CD4-positive, alpha-beta T cell treated with Interleukin-6 for 4 hours (primary cell): ENCODE data around the gene SLC47A1.
"Not testable (repeated sequence)": the region's sequence is repeated elsewhere in the genome, so short reads cannot be mapped to it uniquely, and the experiment has no call there.

ENCODE experiments used
- DNase-seq: peaks from one replicate; pipeline ENCODE4 v3.0.0-alpha.2; 2020; ENCODE audit warnings: mixed read lengths

The SLC47A1 gene

DNA sequence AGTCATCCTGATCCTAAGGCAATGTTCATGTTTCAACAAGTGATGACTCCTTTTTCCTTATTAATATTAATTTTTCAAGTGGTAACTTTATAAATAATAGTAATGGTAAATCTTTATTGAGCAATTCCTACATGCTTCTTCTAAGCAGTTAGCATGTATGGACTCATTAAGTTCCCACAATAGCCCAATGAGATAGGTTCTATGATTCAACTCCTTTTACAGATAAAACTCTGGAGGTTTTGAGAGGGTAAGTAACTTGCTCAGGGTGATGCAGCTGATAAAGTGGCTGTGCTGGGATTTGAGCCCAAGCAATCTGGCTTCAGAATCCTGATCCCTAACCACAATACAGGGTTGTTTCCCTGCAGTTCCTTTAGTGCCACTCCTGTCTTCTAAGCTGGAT lies 25.3 kb downstream of the SLC47A1 start:
- no peak for DNase-seq

DNA sequence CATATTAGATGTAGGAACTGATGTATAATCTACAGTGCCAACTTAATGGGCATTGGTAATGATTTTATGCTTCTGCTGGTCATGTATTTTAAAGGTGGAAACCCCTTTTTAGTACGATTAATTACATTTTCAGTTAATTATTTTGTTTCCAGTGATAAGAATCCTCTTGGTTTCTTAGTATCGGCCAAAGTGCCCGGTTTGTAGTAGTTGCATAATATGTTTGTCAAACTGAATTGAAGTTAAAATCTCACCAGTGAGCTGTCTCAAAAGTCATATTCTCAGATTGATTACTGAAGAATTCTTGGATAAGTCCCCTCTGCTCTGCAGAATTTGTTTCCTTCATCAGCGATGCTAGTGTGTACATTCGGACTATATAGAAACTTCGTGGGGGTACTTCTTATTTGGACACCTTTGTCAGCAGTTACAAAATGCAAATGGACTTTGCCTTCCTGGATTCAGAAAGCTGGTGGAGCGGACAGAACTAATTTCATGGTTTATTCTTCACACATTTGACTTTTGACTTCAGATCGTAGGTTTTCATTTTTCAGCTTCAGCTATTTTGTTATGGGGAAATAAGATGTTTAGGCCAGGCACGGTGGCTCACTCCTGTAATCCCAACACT lies 28.2 kb downstream of the SLC47A1 start:
- no peak for DNase-seq

DNA sequence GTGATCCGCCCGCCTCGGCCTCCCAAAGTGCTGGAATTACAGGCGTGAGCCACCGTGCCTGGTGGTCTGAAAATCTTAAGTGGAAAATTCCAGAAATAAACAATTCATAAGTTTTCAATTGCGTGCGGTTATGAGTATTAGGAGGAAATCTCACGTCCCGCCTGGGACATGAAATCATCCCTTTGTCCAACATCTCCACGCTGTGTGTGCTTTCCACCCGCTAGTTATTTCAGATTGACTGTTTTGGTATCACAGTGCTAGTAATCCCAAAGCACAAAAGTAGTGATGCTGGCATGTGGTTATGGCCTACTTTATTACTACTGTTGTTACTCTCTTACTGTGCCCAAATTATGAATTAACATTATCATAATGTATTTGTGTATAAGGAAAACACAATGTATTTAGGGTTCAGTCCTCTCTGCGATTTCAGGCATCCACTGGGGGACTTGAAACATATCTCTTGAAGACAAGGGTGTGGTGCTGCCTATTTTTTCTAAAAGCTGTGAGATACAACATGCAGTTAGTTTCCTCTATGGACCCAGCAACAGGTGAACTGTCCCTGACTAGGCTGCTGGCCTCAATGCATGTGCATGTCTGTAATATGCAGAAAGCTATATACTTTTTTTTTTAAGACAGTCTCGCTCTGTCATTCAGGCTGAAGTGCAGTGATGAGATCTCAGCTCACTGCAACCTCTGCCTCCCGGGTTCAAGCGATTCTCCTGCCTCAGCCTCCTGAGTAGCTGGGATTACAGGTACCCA lies 32.3 kb downstream of the SLC47A1 start:
- DNase-seq, result no peak

DNA sequence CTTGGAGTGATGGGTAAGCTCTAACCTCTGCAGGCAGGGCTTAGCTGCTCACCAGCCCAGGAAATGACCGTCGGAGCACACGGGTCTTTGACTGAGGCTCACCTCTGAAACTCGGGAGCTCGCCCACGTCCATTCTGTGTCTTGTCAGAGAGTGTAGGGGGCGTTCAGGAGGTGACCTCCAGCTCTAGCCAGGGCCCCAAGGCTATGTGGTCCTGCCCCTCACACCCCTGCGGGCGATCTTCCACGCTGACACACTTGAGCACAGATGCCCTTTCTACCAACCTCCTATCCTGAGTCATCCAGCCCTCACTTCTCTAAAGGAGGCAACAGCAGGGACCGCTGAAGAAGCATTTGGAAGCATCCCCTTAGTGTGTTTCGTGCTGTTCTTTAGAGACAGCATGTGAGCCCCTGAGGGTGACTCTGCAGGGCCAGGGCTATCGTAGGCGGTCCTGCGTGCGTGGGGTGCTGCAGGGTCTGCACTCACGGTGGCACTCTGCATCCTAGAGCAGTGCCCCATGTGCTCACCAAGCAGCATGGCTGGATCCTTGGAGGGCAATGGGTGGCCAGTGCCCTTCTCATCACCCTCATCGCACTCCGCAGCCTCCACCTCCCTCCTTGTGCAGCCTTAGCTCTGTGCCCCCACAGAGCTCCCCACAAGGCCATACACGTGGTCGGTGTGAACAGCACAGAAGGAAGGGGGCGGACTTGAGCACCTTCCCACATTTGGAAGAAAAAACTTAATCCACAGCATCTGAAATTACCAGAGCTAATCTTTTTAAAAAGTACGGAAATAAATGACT lies 33.8 kb downstream of the SLC47A1 start:
- no peak for DNase-seq

DNA sequence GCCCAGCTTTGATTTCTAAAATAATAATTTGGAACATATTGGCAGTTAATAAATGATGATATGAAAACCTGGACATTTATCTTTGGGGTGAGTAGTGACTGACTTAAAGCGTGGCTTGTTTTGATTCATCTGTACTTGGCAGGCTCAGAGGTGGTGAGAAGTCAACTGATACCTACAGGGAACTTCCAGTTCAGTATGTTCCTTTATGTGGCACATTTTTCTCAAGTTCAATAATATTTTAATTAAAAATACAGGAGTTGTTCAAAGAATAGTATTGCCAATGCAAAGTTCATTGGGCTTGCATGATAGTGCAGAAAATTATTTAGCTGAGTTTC lies 34.3 kb downstream of the SLC47A1 start:
- DNase-seq, result no peak

DNA sequence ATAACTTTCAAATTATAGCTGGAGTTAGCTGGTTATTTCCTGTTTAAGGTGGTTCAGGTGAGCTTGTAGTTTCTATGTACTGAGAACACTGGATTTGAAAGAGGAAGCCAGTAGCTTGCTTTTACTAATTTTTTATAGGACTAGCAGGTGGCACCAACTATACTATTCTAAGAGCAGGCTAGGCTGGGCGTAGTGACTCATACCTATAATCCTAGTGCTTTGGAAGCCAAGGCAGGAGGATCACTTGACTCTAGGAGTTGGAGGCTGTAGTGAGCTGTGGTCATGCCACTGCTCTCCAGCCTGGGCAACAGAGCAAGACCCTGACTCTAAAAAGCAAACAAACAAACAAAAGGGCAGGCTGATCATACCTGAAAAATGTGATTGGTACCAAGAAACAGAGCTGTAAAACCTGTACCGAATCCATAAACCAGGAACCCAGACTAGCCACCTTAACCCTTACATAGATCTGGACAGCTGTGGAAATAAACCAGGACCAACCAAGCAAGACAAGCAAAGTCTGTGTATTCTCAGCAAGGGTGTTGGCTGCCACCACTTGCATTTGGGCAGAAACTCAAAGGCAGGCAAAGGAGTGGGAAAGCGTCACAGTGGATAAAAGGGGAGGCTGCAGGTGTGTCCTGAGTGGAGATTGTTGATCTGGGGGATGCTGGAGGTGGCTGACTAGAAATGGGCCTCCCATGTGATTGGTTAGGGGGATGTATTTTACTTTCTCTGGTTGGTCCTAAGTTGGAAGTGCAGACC lies 36.3 kb downstream of the SLC47A1 start:
- no peak for DNase-seq

DNA sequence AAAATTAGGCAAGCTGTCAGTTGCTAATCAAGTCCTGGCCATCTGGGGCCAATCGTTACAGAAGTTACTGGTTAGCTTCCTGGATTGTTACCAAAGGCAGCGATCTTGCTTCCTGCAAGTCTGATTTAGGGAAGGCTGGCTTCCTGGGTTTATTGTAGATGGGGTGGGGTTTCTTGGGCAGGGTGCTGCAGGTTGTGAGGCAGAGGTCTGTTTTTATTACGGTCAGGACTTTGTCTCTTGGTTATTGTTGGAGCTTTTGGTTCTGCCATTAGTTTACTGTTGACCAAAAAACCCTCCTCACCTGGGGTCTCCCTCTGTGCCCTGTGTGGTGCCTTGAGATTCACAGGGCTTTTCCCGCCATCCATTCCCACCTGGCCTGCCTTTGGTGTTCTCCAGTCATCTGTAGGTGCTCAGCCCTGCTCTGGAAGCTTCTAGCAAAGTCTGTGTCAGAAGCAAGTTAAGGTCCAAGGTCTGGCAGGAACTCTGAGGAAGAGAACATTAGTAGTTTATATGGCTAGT lies 36.9 kb downstream of the SLC47A1 start:
- DNase-seq, result no peak

DNA sequence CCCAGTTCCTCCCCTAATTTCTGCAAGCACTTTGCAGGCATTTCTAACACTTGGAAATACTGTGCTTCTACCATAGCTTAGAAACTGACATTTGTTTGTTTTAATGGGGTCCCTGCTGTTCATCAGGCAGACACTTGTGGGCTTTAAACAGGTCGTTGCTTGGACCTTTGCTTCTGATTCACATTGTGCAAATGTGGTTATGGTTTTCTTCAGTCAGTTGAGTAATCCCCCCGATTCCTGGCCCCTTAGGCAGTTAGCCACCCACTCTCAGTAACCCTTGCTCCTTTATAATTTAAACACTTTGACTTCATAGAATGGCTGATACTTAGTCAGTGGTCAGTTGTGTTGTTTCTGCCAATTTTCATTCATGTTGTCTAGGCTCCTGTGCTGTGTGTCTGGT lies 39.4 kb downstream of the SLC47A1 start:
- no peak for DNase-seq

DNA sequence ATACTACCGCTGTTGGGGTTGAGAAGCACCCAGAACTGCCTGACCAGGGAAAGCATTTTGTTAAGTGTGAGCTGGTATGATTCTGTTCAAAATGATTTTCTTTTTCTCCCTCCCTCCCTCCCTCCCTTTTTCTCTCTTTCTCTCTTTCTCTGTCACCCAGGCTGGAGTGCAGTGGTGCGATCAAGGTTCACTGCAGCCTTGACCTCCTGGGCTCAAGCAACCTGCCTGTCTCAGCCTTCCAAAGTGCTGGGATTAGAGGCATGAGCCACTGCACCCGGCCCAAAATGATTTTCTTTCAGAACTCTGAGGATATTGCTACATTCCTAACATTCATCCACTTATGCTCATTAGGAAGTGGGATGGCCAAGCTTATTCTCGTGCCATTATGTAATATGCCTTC lies 41.3 kb downstream of the SLC47A1 start:
- DNase-seq, result no peak

DNA sequence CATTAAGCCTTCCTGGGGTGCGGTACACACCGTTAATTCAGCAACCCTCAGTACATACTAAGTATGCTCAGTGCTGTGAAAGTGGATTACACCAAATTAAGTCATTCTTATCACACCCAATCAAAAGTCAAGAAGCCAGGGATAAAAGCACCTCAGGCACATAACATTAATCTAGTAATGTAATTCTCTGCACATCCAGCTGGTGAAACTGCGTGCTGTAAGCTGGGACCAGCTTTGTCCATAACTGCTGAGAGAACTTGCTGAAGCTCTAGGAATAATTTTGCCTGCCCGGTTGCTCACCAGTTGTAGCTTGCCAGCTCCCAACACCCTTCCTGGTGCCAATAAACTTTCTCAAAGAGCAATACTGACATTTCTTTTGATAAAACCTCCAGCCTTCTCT lies 44.9 kb downstream of the SLC47A1 start:
- no peak for DNase-seq

DNA sequence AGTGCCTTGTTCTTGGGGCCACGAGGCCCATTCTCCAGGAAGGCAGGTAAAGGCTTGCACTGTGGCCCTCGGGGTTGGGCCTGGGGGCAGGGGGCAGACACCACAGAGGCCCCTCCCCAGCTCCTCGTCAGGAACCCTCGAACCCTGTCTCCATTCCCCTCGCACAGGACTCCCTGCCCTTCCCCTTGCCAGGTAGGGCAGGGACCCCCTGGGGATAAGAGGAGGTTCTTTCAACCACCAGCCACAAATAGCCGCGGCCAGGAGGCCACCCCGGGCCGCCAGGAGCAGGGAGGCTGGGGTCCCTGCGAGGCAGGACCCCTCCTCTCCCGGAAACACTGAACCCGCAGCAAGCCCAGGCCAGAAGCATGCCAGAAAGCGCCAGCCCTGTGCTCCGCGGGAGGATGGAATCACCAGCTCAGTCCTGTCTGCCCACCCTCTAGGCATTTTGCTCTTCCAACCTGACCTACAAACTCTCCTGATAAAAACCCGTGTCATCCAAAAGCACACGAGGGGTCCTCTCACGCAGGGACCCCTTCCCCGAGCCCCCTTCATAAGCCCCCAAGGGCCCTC lies 45.6 kb downstream of the SLC47A1 start:
- DNase-seq, result no peak

DNA sequence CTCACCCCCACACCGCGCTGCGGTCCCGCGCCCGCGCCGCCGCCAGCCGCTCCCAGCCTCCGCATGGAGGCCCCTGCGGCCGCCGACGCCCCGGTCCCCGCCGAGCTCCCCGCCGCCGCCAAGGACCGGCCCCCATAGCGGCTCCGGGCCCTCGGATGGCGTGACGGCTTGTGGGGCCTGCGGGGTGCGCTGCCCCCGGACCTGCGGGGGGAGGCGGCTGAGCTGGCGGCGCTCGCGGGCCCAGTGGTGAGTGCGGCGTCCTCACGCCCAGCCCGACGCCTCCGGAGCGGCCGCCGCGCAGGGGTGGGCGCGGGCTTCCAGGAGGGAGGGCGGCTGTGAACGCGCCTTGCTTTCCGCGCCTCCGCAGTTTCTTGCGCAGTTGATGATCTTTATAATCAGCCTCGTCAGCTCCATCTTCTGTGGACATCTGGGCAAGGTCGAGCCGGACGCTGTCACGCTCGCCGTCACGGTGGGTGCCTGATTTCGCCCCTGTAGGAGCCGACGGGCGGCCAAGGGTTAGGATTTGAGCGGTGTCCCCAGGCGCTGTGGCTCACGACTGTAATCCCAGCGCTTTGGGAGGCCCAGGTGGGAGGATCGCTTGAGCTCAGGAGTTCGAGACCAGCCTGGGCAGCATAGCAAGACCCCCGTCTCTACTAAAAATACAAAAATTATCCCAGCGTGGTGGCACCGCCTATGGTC lies 46.4 kb downstream of the SLC47A1 start:
- DNase-seq, result peak; percentile 2

DNA sequence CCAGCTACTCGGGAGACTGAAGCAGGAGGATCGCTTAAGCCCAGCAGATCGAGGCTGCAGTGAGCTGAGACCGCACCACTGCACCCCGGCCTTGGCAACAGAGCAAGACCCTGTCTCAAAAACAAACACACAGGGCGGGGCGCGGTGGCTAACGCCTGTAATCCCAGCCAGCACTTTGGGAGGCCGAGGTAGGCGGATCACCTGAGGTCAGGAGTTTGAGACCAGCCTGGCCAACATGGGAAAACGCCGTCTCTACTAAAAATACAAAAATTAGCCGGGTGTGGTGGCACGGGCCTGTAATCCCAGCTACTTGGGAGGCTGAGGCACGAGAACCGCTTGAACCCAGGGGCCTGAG lies 46.9 kb downstream of the SLC47A1 start:
- DNase-seq, result not testable (repeated sequence)

DNA sequence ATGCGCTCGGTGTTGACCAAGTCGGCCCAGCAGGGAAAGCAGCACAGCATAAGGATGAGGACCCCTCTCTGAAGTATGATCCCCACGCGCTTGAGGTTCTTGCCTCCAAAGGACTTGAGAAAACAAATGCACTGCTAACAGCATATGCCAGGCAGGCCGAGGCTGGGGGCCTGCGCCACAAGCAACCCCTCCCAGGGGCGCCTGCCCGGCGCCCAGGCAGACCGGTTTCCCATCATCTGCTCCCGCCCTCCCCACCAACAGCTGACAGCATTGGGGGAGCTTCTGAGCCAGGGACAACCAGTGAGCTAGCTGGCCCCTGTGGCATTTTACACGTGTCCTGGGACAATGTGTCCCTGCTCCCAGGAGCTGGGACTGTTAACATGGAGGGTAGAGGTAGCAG lies 48.5 kb downstream of the SLC47A1 start:
- DNase-seq, result not testable (repeated sequence)

DNA sequence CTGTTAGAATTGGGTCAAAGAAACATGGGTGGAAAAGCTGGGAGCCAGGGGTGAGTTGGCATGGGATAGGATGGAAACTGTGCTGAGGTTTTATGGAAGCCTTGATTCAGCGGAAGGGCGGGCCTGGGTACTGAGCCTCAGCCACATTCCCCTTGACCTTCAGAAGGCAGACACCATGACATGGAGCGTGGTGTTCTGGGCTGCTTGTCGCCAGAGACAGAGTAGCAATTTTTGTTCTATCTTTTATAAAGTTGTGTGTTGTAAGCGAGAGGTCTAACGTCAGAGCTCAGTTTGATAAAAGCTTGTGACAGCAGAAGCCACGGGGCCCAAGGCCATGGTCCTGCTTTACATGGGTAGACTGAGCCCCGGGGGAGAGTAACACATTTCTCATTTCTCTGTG lies 50.2 kb downstream of the SLC47A1 start:
- DNase-seq, result no peak

DNA sequence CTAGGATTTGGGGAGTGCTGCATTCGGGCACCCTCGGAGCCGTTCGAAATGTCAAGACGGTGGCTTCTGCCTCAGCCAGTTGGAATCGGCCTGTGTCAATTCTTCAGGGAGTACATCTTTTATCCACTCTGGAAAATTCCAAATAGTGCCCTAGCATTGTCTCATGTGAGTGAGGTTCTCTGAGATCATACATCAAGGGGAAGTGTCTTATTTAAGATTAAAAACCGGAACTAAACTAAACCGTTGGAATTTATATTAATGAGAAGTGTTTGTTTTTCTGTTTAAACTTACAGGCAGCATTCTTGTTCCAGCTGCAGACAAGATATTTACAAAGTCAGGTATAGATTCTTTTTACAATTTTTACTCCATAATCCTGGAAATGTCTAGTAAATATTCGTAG lies 56.8 kb downstream of the SLC47A1 start:
- no peak for DNase-seq

DNA sequence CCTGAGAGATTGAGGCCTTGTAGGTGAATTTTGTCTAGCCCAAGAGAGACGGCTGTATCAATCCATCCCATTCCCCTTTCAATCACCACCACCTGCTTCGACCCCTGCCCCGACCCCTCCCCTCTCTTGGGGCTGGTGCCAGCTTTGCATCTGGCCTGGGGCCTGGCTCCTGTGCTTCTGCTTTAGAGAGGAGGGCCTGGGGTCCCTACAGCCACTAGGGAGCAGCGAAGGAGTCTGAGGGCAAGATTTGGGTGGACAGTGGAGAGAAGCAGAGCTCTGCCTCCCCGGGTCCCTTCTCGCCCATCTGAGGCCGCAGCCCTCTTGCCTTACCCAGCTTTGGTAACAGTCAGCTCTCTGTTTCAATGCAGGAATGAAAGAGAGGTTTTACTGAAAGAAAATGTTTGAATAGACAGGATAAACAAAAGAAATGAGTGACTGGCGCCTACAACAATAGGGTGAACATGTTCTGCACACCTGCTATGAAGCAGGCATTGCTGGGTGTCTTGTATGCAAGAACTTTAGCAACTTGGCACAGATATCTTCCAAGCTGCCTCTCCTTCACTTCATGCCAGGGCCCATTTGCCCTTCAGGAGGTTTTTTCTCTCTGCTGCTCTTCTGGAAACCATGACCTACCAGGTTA lies 57.4 kb downstream of the SLC47A1 start:
- no peak for DNase-seq

DNA sequence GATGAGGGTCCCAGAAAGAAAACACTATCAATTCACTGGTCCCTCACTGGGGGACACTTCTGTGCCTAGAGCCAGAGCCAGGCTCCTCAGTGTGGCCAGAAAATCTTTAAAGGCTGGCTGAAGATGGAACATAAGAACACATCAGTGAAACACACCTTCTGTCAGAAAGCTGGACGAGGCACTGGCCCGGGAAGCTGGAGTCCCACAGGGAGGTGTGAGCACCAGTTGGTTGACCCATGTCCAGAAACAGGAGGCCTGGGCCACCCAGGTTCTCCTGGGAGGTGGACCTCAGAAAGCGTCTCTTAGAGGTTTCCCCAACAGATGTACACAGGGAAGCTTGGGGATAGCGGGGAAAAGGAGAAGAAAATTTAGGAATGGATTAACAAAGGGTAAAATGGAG lies 58.7 kb downstream of the SLC47A1 start:
- no peak for DNase-seq

DNA sequence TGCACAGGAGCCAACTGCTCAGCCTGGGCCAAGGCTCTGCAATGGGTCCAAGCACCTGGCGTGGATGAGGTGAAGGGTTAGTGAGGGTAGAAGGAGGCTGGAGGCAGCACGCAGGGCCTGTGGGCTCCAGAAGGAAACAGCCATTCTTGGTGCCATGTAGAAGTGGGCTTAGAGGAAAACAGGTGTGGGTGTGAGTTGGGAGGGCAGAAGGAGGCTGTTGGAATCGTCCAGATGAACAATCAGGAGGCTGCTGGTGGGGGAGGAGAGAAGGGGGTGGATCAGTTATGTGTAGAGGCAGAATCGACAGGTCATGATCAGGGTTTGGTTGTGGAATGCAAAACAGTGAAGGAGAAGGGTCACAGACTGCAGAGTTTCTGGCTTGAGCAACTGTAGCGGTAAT lies 63.2 kb downstream of the SLC47A1 start:
- DNase-seq, result no peak

DNA sequence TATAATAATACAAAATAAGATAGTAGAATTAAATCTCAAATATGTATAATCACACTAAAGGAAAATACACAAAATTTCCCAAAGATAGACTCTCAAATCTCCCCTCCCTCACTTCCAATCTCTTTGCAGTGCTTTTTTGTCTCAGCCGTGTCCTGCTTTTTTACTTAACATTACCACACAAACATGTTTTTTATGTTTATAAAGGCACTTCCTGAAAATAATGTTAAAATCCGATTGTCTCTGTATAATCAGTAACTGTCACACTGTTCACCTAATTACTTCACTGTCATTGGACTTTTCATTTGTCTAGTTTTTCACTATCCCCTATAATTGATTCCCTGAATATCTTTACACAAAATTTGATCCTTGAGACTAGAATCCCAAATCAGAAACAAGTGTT lies 76.7 kb downstream of the SLC47A1 start:
- DNase-seq, result no peak

DNA sequence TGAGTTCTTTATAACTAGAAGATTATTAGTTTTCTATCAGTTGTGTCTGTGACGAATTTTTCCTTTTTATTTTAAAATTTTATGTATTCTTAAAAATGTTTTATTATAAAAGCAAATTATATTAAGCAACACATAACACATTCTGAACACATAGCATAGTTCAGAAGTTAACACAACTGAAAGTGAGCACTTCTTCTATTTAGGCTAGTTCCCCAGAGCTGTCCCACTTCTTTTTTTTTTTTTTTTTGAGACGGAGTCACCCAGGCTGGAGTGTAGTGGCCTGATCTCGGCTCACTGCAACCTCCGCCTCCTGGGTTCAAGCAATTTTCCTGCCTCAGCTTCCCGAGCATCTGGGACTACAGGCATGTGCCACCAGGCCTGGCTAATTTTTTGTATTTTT lies 77.2 kb downstream of the SLC47A1 start:
- no peak for DNase-seq

DNA sequence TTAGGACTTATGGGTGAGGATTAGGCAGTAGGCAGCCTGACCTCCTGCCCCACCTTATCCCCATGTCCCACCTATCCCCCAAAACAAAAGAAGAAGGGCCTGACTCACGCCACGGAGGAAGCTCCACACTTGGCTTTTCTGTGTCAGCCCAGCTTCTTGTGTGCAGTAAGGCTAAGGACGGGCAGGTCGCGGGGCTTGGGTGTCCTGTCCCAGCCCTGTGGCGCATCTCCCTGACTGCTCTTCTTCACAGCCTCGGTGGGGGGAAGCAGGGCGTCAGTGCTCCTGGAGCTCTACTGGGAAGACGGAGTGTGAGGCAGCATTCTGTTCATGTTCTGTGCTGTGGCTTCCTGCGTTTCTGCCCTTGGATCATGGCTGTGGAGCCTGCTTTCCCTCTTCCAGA lies 80.3 kb downstream of the SLC47A1 start:
- DNase-seq, result no peak
